ENCODE results near the gene TEX50. TPM values are rescaled to one million over a fixed set of nuclear protein-coding genes. Genes with fewer than 3 reads are reported as not detected.
"Not testable (repeated sequence)": the region's sequence is repeated elsewhere in the genome, so short reads cannot be mapped to it uniquely, and the experiment has no call there.

Gene TEX50
- total RNA-seq (not detected), polyA plus RNA-seq (not detected)

GRCh38 chr1:173635116-173635515 lies at the start of gene TEX50:
Gene TEX50 (plus strand): TSS chr1:173635338. CDS start chr1:173635522, 184 bp downstream.
- intact Hi-C loops (cut with DNase I) = no loop called here
- no peak within 1 kb of the TSS for H3K4me3 ChIP-seq
- WGBS, 2 donors = 81 to 85% methylated on average over 1 of the region's 1 CpG
- FAIRE-seq (no peak), DNase-seq (no peak), ATAC-seq (no peak)
- no peak for TF ChIP-seq CTCF (IDR thresholded peaks at IDR 0.05)
- no peak within 1 kb of the TSS for H3K27ac ChIP-seq
- no peaks in the 10 kb centered on the region for H3K9me3 ChIP-seq
- H3K27me3 ChIP-seq = no peaks in the 10 kb centered on the region
- H3K36me3 ChIP-seq = no peaks in the 10 kb centered on the region
- peaks cover 0 to 8% (median 7%) of the 10 kb centered on the region in 3 donors for H3K4me1 ChIP-seq

DNA sequence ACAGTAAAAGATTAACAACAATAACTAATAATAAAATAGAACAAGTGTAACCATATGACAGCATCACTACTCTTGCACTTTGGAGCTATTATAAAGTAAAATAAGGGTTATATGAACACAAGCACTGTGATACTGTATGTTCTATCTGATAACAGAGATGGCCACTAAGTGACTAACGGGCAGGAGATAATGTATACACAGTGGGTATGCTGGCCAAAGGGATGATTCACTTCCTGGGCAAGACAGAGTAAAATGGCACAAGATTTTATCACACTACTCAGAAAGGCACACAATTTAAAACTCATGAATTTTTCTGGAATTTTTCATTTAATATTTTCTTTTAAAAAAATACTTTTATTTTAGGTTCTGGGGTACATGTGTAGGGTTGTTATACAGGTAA lies 44.6 kb upstream of the TEX50 start:
- ATAC-seq = no peak
- no peak for TF ChIP-seq CTCF (IDR thresholded peaks at IDR 0.05)
- Histone ChIP-seq H3K4me3 (no peak overlapping the region), H3K36me3 (no peaks in the 10 kb centered on the region), H3K9me3 (no peaks in the 10 kb centered on the region), H3K4me1 (no peaks in the 10 kb centered on the region), H3K27ac (no peak overlapping the region), H3K27me3 (no peaks in the 10 kb centered on the region)
- intact Hi-C loops (cut with DNase I) = no loop called here
- no peak for FAIRE-seq
- DNase-seq = no peak
- WGBS, 2 donors = 58 to 60% methylated on average over 1 of the region's 1 CpG

DNA sequence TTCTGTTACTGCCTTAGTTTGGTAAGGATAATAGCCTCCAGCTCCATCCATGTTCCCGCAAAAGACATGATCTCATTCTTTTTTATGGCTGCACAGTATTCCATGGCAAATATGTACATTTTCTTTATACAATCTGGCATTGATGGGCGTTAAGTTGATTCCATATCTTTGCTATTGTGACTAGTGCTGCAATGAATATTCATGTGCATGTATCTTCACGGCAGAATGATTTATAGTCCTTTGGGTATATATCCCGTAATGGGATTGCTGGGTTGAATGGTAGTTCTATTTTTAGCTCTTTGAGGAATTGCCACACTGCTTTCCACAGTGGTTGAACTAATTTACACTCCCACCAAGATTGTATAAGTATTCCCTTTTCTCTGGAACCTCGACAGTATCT lies 44.0 kb upstream of the TEX50 start:
- WGBS, 2 donors = 74 to 76% methylated on average over 5 of the region's 5 CpGs
- ATAC-seq = not testable (repeated sequence)

GRCh38 chr1:173596097-173596825 lies 38.9 kb upstream of the TEX50 start:
- intact Hi-C loops (cut with DNase I) = no loop called here
- TF ChIP-seq CTCF (IDR thresholded peaks at IDR 0.05) = no peak
- WGBS, 2 donors = 78 to 91% methylated on average over 3 of the region's 3 CpGs

More for the DNA sequence above, 44.0 kb upstream of the TEX50 start:
- DNase-seq; intact Hi-C loops (cut with DNase I); H3K36me3 ChIP-seq; H3K4me3 ChIP-seq; H3K27ac ChIP-seq; H3K27me3 ChIP-seq; H3K9me3 ChIP-seq; FAIRE-seq; H3K4me1 ChIP-seq: not testable (repeated sequence)

DNA sequence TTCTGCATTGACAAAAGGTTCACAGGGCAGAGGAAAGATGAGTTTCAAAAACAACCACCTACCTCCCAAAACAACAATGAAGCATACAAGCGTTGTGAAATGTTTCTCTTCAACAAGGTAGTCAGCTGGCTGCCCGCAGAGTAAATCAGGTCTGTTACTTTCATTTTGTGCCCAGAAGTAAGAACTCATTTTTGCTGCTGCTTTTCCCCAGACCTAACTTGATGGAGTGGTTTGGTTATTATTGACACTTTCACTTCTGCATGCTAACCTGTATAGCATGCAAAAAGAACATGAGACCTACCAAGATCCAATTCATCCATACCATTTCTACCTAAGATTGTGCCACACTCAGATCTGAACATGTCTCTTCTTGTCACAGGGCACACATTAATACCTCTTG lies 33.5 kb upstream of the TEX50 start:
- DNase-seq = no peak
- H3K9me3 ChIP-seq = no peaks in the 10 kb centered on the region
- TF ChIP-seq CTCF (IDR thresholded peaks at IDR 0.05) = no peak
- H3K27ac ChIP-seq = no peak overlapping the region
- no peak for ATAC-seq
- no peak for FAIRE-seq
- no peaks in the 10 kb centered on the region for H3K36me3 ChIP-seq
- no peak overlapping the region for H3K4me3 ChIP-seq
- whole genome bisulfite sequencing, 2 donors = 92 to 93% methylated on average over 2 of the region's 2 CpGs
- H3K27me3 ChIP-seq = no peaks in the 10 kb centered on the region
- no peaks in the 10 kb centered on the region for H3K4me1 ChIP-seq
- intact Hi-C loops (cut with DNase I) = no loop called here

More at GRCh38 chr1:173596097-173596825, 38.9 kb upstream of the TEX50 start:
- Histone ChIP-seq H3K27me3 (no peaks in the 10 kb centered on the region), H3K4me1 (no peaks in the 10 kb centered on the region), H3K36me3 (no peaks in the 10 kb centered on the region), H3K9me3 (no peaks in the 10 kb centered on the region), H3K4me3 (no peak overlapping the region), H3K27ac (no peak overlapping the region)
- ATAC-seq (no peak), DNase-seq (no peak), FAIRE-seq (no peak)

Data from pancreas (tissue), 10 donors.